IPS-18c (cell line): ENCODE measurements around the gene OSTC.

Experiments used
- H3K4me3 ChIP-seq: 2 replicates; pipeline ENCODE4 v1.7.0; 2013; ENCODE audit warnings: low read depth, mild to moderate bottlenecking, low read length, moderate library complexity; ENCODE audit not compliant: insufficient read depth
- H3K9me3 ChIP-seq: one replicate; pipeline ENCODE4 v1.6.1; 2013; ENCODE audit warnings: mild to moderate bottlenecking, low read length, moderate library complexity; ENCODE audit not compliant: control insufficient read depth, insufficient read depth

OSTC gene

GRCh38 chr4:108650212-108651013 lies at the start of gene OSTC:
Gene OSTC, plus strand, starts transcription at chr4:108650599. Its CDS starts 57 bp downstream, at chr4:108650656.
- Histone ChIP-seq H3K4me3 (peak within 1 kb of the TSS; percentile 91), H3K9me3 (no peaks in the 10 kb centered on the region)

- H3K4me3 ChIP-seq, result no peak overlapping the region
These were observed 49.3 kb upstream of the OSTC start for GRCh38 chr4:108601106-108601505.

GRCh38 chr4:108601532-108601931 lies 48.9 kb upstream of the OSTC start:
- Histone ChIP-seq H3K9me3 (no peaks in the 10 kb centered on the region), H3K4me3 (no peak overlapping the region)

More at GRCh38 chr4:108601106-108601505, 49.3 kb upstream of the OSTC start:
- H3K9me3 ChIP-seq, result no peaks in the 10 kb centered on the region

GRCh38 chr4:108602163-108602562 lies 48.2 kb upstream of the OSTC start:
- Histone ChIP-seq H3K4me3 (no peak overlapping the region), H3K9me3 (no peaks in the 10 kb centered on the region)

GRCh38 chr4:108607079-108607815 lies 43.2 kb upstream of the OSTC start:
- Histone ChIP-seq H3K9me3 (no peaks in the 10 kb centered on the region), H3K4me3 (no peak overlapping the region)

- Histone ChIP-seq H3K9me3 (no peaks in the 10 kb centered on the region), H3K4me3 (no peak overlapping the region)
These were observed 39.0 kb upstream of the OSTC start for GRCh38 chr4:108611365-108611764.

- Histone ChIP-seq H3K9me3 (no peaks in the 10 kb centered on the region), H3K4me3 (no peak overlapping the region)
These were observed 38.0 kb upstream of the OSTC start for GRCh38 chr4:108612365-108612764.

GRCh38 chr4:108619372-108620100 lies 30.9 kb upstream of the OSTC start:
- no peaks in the 10 kb centered on the region for H3K9me3 ChIP-seq
- H3K4me3 ChIP-seq, result peak overlapping the region; percentile 74; the same call in 1 of the 2 replicates

GRCh38 chr4:108620101-108620932 lies 30.1 kb upstream of the OSTC start, which contains the start of gene RPL34:
Gene RPL34, plus strand, starts transcription at chr4:108620576. Its CDS starts 1,384 bp downstream, at chr4:108621960.
- Histone ChIP-seq H3K9me3 (no peaks in the 10 kb centered on the region), H3K4me3 (peak within 1 kb of the TSS; percentile 74)

- H3K9me3 ChIP-seq, result no peaks in the 10 kb centered on the region
- H3K4me3 ChIP-seq, result peak overlapping the region; percentile 74
These were observed 29.2 kb upstream of the OSTC start for GRCh38 chr4:108620933-108621905.

- Histone ChIP-seq H3K9me3 (no peaks in the 10 kb centered on the region), H3K4me3 (no peak overlapping the region; the same call in 1 of the 2 replicates)
These were observed 28.4 kb upstream of the OSTC start for GRCh38 chr4:108622022-108622421.

GRCh38 chr4:108622828-108623227 lies 27.6 kb upstream of the OSTC start:
- Histone ChIP-seq H3K4me3 (no peak overlapping the region), H3K9me3 (no peaks in the 10 kb centered on the region)

- Histone ChIP-seq H3K9me3 (no peaks in the 10 kb centered on the region), H3K4me3 (no peak overlapping the region)
These were observed 25.9 kb upstream of the OSTC start for GRCh38 chr4:108624263-108625056.

- Histone ChIP-seq H3K9me3 (no peaks in the 10 kb centered on the region), H3K4me3 (no peak overlapping the region)
These were observed 24.3 kb upstream of the OSTC start for GRCh38 chr4:108626056-108626455.

GRCh38 chr4:108628411-108628810 lies 22.0 kb upstream of the OSTC start:
- Histone ChIP-seq H3K9me3 (no peaks in the 10 kb centered on the region), H3K4me3 (no peak overlapping the region)
